Activated effector memory CD4-positive, alpha-beta T cell treated with Interleukin-2 at 50 U/mL for 16 hours (primary cell): ENCODE data around the gene COA7.

Experiments
- DNase-seq: peaks from one replicate; pipeline ENCODE4 v3.0.0-alpha.2; 2020

Gene COA7

GRCh38 chr1:52667984-52668383 is 30.2 kb downstream of the COA7 start:
- no peak for DNase-seq

- DNase-seq: no peak
Measured at GRCh38 chr1:52667290-52667689, 30.9 kb downstream of the COA7 start.

GRCh38 chr1:52665006-52665941 is 32.9 kb downstream of the COA7 start:
- DNase-seq: no peak

- DNase-seq: no peak
Measured at GRCh38 chr1:52663716-52664115, 34.4 kb downstream of the COA7 start.

- DNase-seq: no peak
Measured at GRCh38 chr1:52662645-52663313, 35.4 kb downstream of the COA7 start.

- DNase-seq: no peak
Measured at GRCh38 chr1:52660807-52661206, 37.3 kb downstream of the COA7 start.

GRCh38 chr1:52659851-52660596 is 38.1 kb downstream of the COA7 start:
- DNase-seq: no peak

GRCh38 chr1:52659356-52659755 is 38.8 kb downstream of the COA7 start:
- no peak for DNase-seq

- DNase-seq: no peak
Measured at GRCh38 chr1:52658795-52659194, 39.4 kb downstream of the COA7 start.

GRCh38 chr1:52657702-52658101 is 40.4 kb downstream of the COA7 start:
- no peak for DNase-seq

GRCh38 chr1:52654063-52654462 is 44.1 kb downstream of the COA7 start:
- DNase-seq: no peak

GRCh38 chr1:52653207-52653849 is 44.8 kb downstream of the COA7 start:
- no peak for DNase-seq

- DNase-seq: no peak
Measured at GRCh38 chr1:52651904-52652303, 46.2 kb downstream of the COA7 start.

- DNase-seq: no peak
Measured at GRCh38 chr1:52645261-52645660, 52.9 kb downstream of the COA7 start.

- no peak for DNase-seq
Measured at GRCh38 chr1:52641307-52641706, 56.8 kb downstream of the COA7 start.

GRCh38 chr1:52640697-52641096 is 57.5 kb downstream of the COA7 start:
- no peak for DNase-seq

GRCh38 chr1:52637946-52638345 is 60.2 kb downstream of the COA7 start:
- no peak for DNase-seq

- peak; percentile 61 for DNase-seq
Measured at GRCh38 chr1:52636721-52637695, 61.1 kb downstream of the COA7 start.

GRCh38 chr1:52635321-52636089 is 62.6 kb downstream of the COA7 start:
- no peak for DNase-seq
